DND-41 (cell line): Measurements from ENCODE around the gene H1-8.

Experiments
- ATAC-seq: fragments of 200-7000 bp; cut with Tn5 transposase; 3 replicates; pipeline ENCODE4 v1.9.1; 2021; ENCODE audit warnings: low read depth; ENCODE audit not compliant: insufficient read depth
- DNase-seq: peaks from one replicate; pipeline ENCODE4 v3.0.0-alpha.2; 2020
- H2AFZ ChIP-seq: 2 replicates; pipeline ENCODE4 v1.6.0; 2012; ENCODE audit warnings: low read depth, low read length
- H3K27ac ChIP-seq: 2 replicates; pipeline ENCODE4 v1.5.1; 2012; ENCODE audit warnings: low read length, inconsistent platforms
- H3K27me3 ChIP-seq: fragments of 200-600 bp; sonication (generic); 2 replicates; pipeline ENCODE4 v1.6.0; 2012; ENCODE audit warnings: low read length, mild to moderate bottlenecking, inconsistent platforms; ENCODE audit not compliant: insufficient read depth, poor library complexity
- H3K36me3 ChIP-seq: 2 replicates; pipeline ENCODE4 v1.5.1; 2012; ENCODE audit warnings: low read length, inconsistent platforms; ENCODE audit not compliant: insufficient read depth
- H3K4me1 ChIP-seq: 2 replicates; pipeline ENCODE4 v1.5.1; 2012; ENCODE audit warnings: mild to moderate bottlenecking, low read length; ENCODE audit not compliant: insufficient read depth
- H3K4me2 ChIP-seq: 2 replicates; pipeline ENCODE4 v1.6.0; 2012; ENCODE audit warnings: mild to moderate bottlenecking, moderate library complexity, low read length, inconsistent platforms; ENCODE audit not compliant: insufficient read depth
- H3K4me3 ChIP-seq, 2 experiments: fragments of 200-600 bp in 1 of 2; shearing (Covaris generic) in 1 of 2; 2 replicates each; pipeline ENCODE4 v1.5.1; 2012 to 2016; ENCODE audit warnings: inconsistent platforms in 2 of 2, low read length in 2 of 2, mild to moderate bottlenecking in 2 of 2, low read depth in 1 of 2, moderate library complexity in 1 of 2
- H3K79me2 ChIP-seq: 2 replicates; pipeline ENCODE4 v1.6.0; 2012; ENCODE audit warnings: low read length, inconsistent platforms; ENCODE audit not compliant: insufficient read depth
- H3K9ac ChIP-seq: 2 replicates; pipeline ENCODE4 v1.6.0; 2012; ENCODE audit warnings: low read depth, mild to moderate bottlenecking, inconsistent platforms, low read length, moderate library complexity
- H3K9me3 ChIP-seq: 2 replicates; pipeline ENCODE4 v1.5.1; 2012; ENCODE audit warnings: low read length, moderate library complexity, mild to moderate bottlenecking, inconsistent platforms; ENCODE audit not compliant: insufficient read depth, severe bottlenecking
- H4K20me1 ChIP-seq: 2 replicates; pipeline ENCODE4 v1.6.0; 2012; ENCODE audit warnings: low read length; ENCODE audit not compliant: insufficient read depth
- CTCF ChIP-seq: IDR thresholded peaks from 2 replicates; pipeline ENCODE4 v1.5.1; 2012; ENCODE audit warnings: borderline replicate concordance, low read length, moderate library complexity, mild to moderate bottlenecking; ENCODE audit not compliant: poor library complexity, severe bottlenecking; ENCODE audit errors: extremely low read depth
- EZH2 ChIP-seq: IDR thresholded peaks from 3 replicates; pipeline ENCODE4 v1.6.1; 2012; ENCODE audit warnings: borderline replicate concordance, low read depth, mild to moderate bottlenecking, moderate library complexity, low read length, inconsistent platforms; ENCODE audit not compliant: severe bottlenecking

H1-8 gene

GRCh38 chr3:129529436-129530210 lies 13.4 kb upstream of the H1-8 start:
- H3K27ac ChIP-seq, result no peak overlapping the region
- H3K4me3 ChIP-seq, result no peak overlapping the region
- H3K27me3 ChIP-seq, result no peaks in the 10 kb centered on the region
- H3K9ac ChIP-seq, result no peak overlapping the region
- TF ChIP-seq EZH2 (no peak), CTCF (no peak)
- H3K79me2 ChIP-seq, result no peaks in the 10 kb centered on the region
- H3K4me2 ChIP-seq, result no peak overlapping the region
- ATAC-seq (no peak), DNase-seq (no peak)
- no peaks in the 10 kb centered on the region for H3K4me1 ChIP-seq
- H2AFZ ChIP-seq, result no peak overlapping the region
- no peaks in the 10 kb centered on the region for H3K36me3 ChIP-seq
- H4K20me1 ChIP-seq, result no peaks in the 10 kb centered on the region
- H3K9me3 ChIP-seq, result no peaks in the 10 kb centered on the region

GRCh38 chr3:129530251-129530791 lies 12.7 kb upstream of the H1-8 start:
- no peaks in the 10 kb centered on the region for H3K4me1 ChIP-seq
- no peak for DNase-seq
- H3K9me3 ChIP-seq, result no peaks in the 10 kb centered on the region
- no peak for ATAC-seq
- H3K36me3 ChIP-seq, result no peaks in the 10 kb centered on the region
- no peak overlapping the region for H3K9ac ChIP-seq
- no peaks in the 10 kb centered on the region for H4K20me1 ChIP-seq
- H3K27me3 ChIP-seq, result no peaks in the 10 kb centered on the region
- TF ChIP-seq CTCF (no peak), EZH2 (no peak)
- no peak overlapping the region for H3K27ac ChIP-seq
- H3K4me3 ChIP-seq, result no peak overlapping the region
- H3K79me2 ChIP-seq, result no peaks in the 10 kb centered on the region
- no peak overlapping the region for H2AFZ ChIP-seq
- H3K4me2 ChIP-seq, result no peak overlapping the region

- DNase-seq (no peak), ATAC-seq (no peak)
- no peaks in the 10 kb centered on the region for H3K9me3 ChIP-seq
- H2AFZ ChIP-seq, result no peak overlapping the region
- H3K4me1 ChIP-seq, result no peaks in the 10 kb centered on the region
- H4K20me1 ChIP-seq, result no peaks in the 10 kb centered on the region
- no peak overlapping the region for H3K4me2 ChIP-seq
- no peaks in the 10 kb centered on the region for H3K79me2 ChIP-seq
- H3K27me3 ChIP-seq, result no peaks in the 10 kb centered on the region
- no peak overlapping the region for H3K27ac ChIP-seq
- H3K36me3 ChIP-seq, result no peaks in the 10 kb centered on the region
- no peak overlapping the region for H3K9ac ChIP-seq
- H3K4me3 ChIP-seq, result no peak overlapping the region
- no peak for TF ChIP-seq EZH2
- TF ChIP-seq CTCF, result no peak
Measured at GRCh38 chr3:129530821-129531220, 12.2 kb upstream of the H1-8 start.
